Heart right ventricle (tissue), 16 donors: ENCODE measurements around the gene NFKB1. TPM values are rescaled to one million over a fixed set of nuclear protein-coding genes. Genes with fewer than 3 reads are reported as not detected.

Source experiments
- ATAC-seq, 8 donors: fragments of 200-7000 bp; cut with Tn5 transposase; one replicate each; pipeline ENCODE4 v1.9.1; 2020; ENCODE audit warnings: mild to moderate bottlenecking in 8 of 8, moderate library complexity in 8 of 8, moderate number of reproducible peaks in 1 of 8
- DNase-seq, 2 donors: peaks; one replicate each; pipeline ENCODE4 v3.0.0-alpha.2; 2020
- H3K27ac ChIP-seq, 10 donors: fragments of 200-600 bp; sonication (generic) in 2 of 10; one replicate each; pipeline versions ENCODE4 v1.5.0 to v1.8.0; 2020 to 2022; ENCODE audit warnings: mild to moderate bottlenecking in 3 of 10
- H3K27me3 ChIP-seq, 7 donors: fragments of 200-600 bp; one replicate each; pipeline ENCODE4 v1.8.0; 2021 to 2022; ENCODE audit warnings: mild to moderate bottlenecking in 2 of 7
- H3K36me3 ChIP-seq, 9 donors: fragments of 200-600 bp; sonication (generic) in 1 of 9; one replicate each; pipeline versions ENCODE4 v1.5.0 to v1.8.0; 2020 to 2022; ENCODE audit warnings: mild to moderate bottlenecking in 2 of 9
- H3K4me1 ChIP-seq, 9 donors: fragments of 200-600 bp; sonication (generic) in 1 of 9; one replicate each; pipeline versions ENCODE4 v1.5.0 to v1.8.0; 2020 to 2022; ENCODE audit warnings: mild to moderate bottlenecking in 4 of 9
- H3K4me3 ChIP-seq, 10 donors: fragments of 200-600 bp; sonication (generic) in 2 of 10; one replicate each; pipeline versions ENCODE4 v1.5.0 to v1.8.0; 2020 to 2022; ENCODE audit warnings: mild to moderate bottlenecking in 7 of 10, moderate library complexity in 2 of 10
- H3K9me3 ChIP-seq, 11 donors: fragments of 200-600 bp in 10 of 11; sonication (generic) in 2 of 11; one replicate each; pipeline versions ENCODE4 v1.5.0 to v1.8.0; 2013 to 2022; ENCODE audit warnings: mild to moderate bottlenecking in 2 of 11, control low read depth in 1 of 11, moderate library complexity in 1 of 11
- WGBS, 2 donors: extraction: QIAGEN DNeasy Blood & Tissue Kit; methylation state at CpG; one replicate each; pipeline ENCODE4 v1.1.7; 2013; ENCODE audit warnings: inconsistent platforms in 1 of 2; 5-methylcytosine and 5-hydroxymethylcytosine counted together
- intact Hi-C, 10 donors: fragments of 100-400 bp; cut with DNase I; formaldehyde crosslinking; loops; one replicate each; pipeline versions ENCODE4 v1.11.1 to v1.14.2; 2022
- polyA plus RNA-seq, 2 donors: library from polyadenylated mRNA; stranded (reverse); fragments of 200-250 nt; gene quantifications; one replicate each; pipeline ENCODE4 v1.2.3, GENCODE V29; 2013
- total RNA-seq, 10 donors: library from RNA; stranded (reverse); fragmentation: NEBNext Ultra II Directional in 3 of 10; extraction: Animal tissue kit (Norgen Biotek cat#: 25700) in 3 of 10; gene quantifications; one replicate each; pipeline versions ENCODE4 v1.2.1 to v1.2.4, GENCODE V29; 2021 to 2023
- TF ChIP-seq, protein P1 (sequence below), 9 donors: fragments of 200-600 bp; sonication (generic) in 2 of 9; IDR thresholded peaks; one replicate each; pipeline versions ENCODE4 v1.5.0 to v1.8.0; 2021 to 2022; ENCODE audit warnings: antibody characterized with exemption in 9 of 9, mild to moderate bottlenecking in 5 of 9, moderate library complexity in 1 of 9
- donor health status: Arrhythmogenic right ventricular cardiomyopathy.
- donor health status: ischemic (EF 13 %, LVEDD 7.1; RV severe dilation, severe dysfunction).
- donor health status: healthy with polysubstance abuse.
- donor health status: DM: no; HTN: yes; CAD: no.
- donor health status: DM: no; HTN: no; CAD: no.
- donor health status: ischemic (EF 25% LVEDD 6.9; RV normal size, moderate dysfunction).
- donor health status: ischemic (EF 25% LVEDD 5.7; RV mildly dilated, moderate dysfunction).
- donor health status: healthy.
- donor health status: DM: yes; HTN: yes; CAD: no.
- donor health status: Ischemic cardiomyopathy.
- donor health status: ischemic (EF 35%, LVEDD 5.7; RV mildly dilated, moderate dysfunction).
- donor health status: nonischemic (EF 11% LVEDD 7.7; RV severe dilation, severe dysfunction).
- donor health status: DM: yes; HTN: yes; CAD: no.
- donor health status: PGD.
- donor health status: ischemic (EF 29% LVEDD 5.4; RV normal size, mild dysfunction).
- donor health status: nonischemic (EF 23%, LVEDD 6.1; RV moderate dilation, normal function).

The NFKB1 gene
- total and polyA plus RNA-seq, 12 donors: 4.5 to 30.3 (median 19.9) TPM

DNA sequence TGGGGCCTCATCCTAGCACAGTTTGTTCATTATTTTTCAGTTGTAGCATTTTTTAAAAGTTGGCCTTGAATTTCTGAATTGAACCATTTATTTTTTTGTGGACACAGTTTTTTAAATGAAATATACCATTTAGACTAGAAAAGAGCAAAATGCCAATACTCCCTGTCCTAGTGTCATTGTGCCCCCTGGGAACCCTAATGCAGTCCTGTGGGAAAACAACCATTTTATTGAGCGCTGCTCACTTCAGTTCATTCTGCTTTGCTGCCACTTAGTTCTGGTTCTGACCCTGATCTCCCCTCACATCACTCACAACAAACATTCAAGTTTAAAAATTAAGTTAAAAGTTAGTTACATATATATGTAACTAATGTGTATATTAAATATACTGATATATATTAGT is 5.4 kb downstream of the NFKB1 start:
- ATAC-seq (no peak), DNase-seq (no peak)
- H3K27ac ChIP-seq: no peak overlapping the region
- intact Hi-C loops: loop anchor here in 7 of 10 donors (10.0 kb wide), 6 partner anchors 48 to 358 kb away; partner anchors contain the start of gene CISD2 (in 1 of the 7)
- WGBS, 2 donors: 81 to 96% methylated on average over 1 of the region's 1 CpG
- no peaks in the 10 kb centered on the region for H3K36me3 ChIP-seq
- no peak overlapping the region for H3K4me3 ChIP-seq
- peaks cover 0 to 72% (median 52%) of the 10 kb centered on the region in 9 donors for H3K4me1 ChIP-seq
- no peaks in the 10 kb centered on the region for H3K9me3 ChIP-seq
- H3K27me3 ChIP-seq: no peaks in the 10 kb centered on the region
- TF ChIP-seq, protein P1, sequence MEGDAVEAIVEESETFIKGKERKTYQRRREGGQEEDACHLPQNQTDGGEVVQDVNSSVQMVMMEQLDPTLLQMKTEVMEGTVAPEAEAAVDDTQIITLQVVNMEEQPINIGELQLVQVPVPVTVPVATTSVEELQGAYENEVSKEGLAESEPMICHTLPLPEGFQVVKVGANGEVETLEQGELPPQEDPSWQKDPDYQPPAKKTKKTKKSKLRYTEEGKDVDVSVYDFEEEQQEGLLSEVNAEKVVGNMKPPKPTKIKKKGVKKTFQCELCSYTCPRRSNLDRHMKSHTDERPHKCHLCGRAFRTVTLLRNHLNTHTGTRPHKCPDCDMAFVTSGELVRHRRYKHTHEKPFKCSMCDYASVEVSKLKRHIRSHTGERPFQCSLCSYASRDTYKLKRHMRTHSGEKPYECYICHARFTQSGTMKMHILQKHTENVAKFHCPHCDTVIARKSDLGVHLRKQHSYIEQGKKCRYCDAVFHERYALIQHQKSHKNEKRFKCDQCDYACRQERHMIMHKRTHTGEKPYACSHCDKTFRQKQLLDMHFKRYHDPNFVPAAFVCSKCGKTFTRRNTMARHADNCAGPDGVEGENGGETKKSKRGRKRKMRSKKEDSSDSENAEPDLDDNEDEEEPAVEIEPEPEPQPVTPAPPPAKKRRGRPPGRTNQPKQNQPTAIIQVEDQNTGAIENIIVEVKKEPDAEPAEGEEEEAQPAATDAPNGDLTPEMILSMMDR (IDR thresholded peaks at IDR 0.05): no peak

DNA sequence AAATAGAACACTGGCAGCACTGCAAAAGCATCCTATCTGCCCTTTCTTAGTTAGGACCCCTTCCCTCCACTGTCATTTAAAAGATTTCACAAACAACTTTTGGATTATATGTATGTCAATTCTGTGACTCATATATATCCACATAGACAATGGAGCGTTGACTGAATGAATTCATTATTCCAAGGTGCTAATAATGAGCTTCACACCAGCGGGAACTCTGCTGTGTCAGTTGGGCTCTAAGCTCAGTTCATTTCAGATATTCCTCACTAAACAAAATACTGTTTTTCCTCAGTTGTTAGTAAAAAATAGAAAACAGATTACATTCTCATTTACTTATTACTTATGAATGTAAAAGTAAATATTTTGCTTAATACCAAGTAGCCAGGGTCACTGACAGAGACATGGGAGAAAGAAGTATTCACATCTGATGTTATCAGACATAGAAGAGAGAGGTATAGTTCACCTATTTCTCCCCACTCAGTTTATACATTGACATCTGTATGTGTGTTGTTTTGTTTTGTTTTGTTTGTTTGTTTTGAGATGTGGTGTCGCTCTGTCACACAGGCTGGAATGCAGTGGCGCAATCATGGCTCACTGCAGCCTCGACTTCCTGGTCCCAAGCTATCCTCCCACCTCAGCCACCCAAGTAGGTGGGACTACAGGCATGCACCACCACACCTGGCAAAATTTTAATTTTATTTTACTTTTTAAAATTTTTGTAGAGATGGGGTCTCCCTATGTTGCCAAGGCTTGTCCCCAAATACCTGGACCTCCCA is 10.9 kb downstream of the NFKB1 start:
- H3K4me1 ChIP-seq: peaks cover 0 to 28% (median 14%) of the 10 kb centered on the region in 9 donors
- H3K27ac ChIP-seq: no peak overlapping the region
- no peak overlapping the region for H3K4me3 ChIP-seq
- H3K36me3 ChIP-seq: peaks cover 0 to 5% (median 0%) of the 10 kb centered on the region in 9 donors
- no peaks in the 10 kb centered on the region for H3K27me3 ChIP-seq
- H3K9me3 ChIP-seq: peaks cover 0 to 16% (median 5%) of the 10 kb centered on the region in 11 donors
- TF ChIP-seq, protein P1 (IDR thresholded peaks at IDR 0.05): no peak
- intact Hi-C loops: no loop called here
- ATAC-seq (no peak), DNase-seq (no peak)
- WGBS, 2 donors: 94 to 95% methylated on average over 5 of the region's 5 CpGs

DNA sequence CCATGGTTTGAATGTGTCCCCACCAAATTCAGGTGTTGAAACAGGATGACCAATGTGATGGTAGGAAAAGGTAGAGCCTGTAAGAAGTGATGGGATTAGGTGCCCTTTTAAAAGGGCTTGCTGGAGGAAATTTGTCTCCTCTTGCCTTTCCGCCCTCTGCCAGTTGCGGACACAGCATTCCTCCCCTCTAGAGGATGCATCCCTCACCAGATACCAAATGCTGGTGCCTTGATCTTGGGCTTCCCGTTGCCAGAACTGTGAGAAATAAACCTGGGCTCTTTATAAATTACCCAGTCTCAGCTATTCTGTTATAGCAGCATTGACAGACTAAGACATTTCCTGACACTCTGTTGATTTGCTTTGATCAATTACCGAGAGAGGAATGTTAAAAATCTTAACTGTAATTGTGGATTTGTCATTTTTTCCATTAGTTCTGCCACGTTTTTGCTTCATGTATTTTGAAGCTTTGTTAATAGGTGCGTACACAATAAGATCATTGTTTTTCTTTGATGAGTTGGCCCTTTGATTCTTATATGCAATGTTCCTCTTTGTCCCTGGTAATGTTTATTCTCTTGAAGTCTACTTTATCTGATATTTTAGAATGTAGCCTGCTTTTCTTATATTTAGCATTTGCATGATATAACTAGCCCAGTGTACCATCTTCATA is 13.3 kb downstream of the NFKB1 start:
- WGBS, 2 donors: 85 to 88% methylated on average over 6 of the region's 6 CpGs
- ATAC-seq (no peak), DNase-seq (no peak)
- no peak overlapping the region for H3K4me3 ChIP-seq
- peaks cover 0 to 5% (median 0%) of the 10 kb centered on the region in 9 donors for H3K36me3 ChIP-seq
- H3K4me1 ChIP-seq: peaks cover 0 to 30% (median 16%) of the 10 kb centered on the region in 9 donors
- TF ChIP-seq, protein P1 (IDR thresholded peaks at IDR 0.05): no peak
- intact Hi-C loops: no loop called here
- no peak overlapping the region for H3K27ac ChIP-seq
- H3K9me3 ChIP-seq: peaks cover 0 to 16% (median 5%) of the 10 kb centered on the region in 11 donors
- no peaks in the 10 kb centered on the region for H3K27me3 ChIP-seq

DNA sequence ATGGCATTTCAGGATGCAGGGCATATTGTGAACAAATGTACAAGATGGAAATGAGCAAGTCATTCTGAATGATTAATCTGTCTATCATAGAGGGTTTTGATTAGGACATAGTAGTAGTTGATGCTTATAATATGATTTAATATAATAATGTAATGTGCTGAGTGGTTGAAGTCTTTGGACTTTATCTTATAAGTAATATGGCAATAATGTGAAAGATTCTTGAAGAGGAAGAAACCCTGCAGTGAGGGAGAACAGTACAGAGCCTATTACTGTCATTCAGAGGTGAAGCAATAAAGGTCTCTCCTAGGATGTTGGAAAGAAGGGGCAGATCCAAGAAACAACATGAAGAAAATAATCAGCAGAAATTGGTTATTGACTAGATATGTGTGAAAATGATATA is 16.6 kb downstream of the NFKB1 start:
- DNase-seq: no peak
- Histone ChIP-seq H3K4me1 (peaks cover 0 to 57% (median 33%) of the 10 kb centered on the region in 9 donors), H3K9me3 (peaks cover 0 to 16% (median 5%) of the 10 kb centered on the region in 11 donors), H3K36me3 (peaks cover 0 to 5% (median 0%) of the 10 kb centered on the region in 9 donors), H3K27ac (no peak overlapping the region), H3K4me3 (no peak overlapping the region), H3K27me3 (no peaks in the 10 kb centered on the region)
- ATAC-seq: no peak
- TF ChIP-seq, protein P1 (IDR thresholded peaks at IDR 0.05): no peak
- intact Hi-C loops: no loop called here
